Effector CD4-positive, alpha-beta T cell (primary cell): ENCODE results near the gene WDR12.
"Not testable (repeated sequence)": the region's sequence is repeated elsewhere in the genome, so short reads cannot be mapped to it uniquely, and the experiment has no call there.

Experiments
- DNase-seq: peaks from one replicate; pipeline ENCODE4 v3.0.0-alpha.2; 2020

Gene WDR12

DNA sequence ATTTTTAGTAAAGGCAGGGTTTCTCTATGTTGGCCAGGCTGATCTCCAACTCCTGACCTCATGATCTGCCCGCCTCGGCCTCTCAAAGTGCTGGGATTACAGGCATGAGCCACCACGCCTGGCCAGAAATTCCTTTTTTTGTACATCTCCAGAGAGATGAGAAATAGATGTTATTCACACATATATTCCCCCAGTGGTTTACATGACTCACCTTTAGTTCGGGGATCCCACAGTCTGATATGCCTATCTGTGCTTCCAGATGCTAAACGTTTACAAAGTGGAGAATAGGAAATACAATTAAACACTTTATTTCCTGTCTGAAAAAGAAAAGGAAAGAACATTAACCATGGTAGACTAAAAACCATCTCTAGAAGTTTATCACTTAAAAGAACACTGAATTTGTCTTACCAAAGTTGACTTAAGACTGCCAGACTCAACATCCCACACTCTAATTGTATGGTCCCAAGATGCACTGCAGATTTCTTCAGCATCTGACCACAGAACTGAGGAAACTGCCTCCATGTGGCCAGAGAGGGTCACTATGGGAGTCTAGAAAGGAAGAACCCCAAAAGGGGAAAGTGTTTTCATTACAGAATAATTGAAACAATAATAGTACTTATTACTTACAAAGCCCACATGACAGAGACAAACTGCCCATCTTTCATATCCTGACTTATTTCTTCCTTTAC lies 27.3 kb downstream of the WDR12 start:
- DNase-seq = no peak

DNA sequence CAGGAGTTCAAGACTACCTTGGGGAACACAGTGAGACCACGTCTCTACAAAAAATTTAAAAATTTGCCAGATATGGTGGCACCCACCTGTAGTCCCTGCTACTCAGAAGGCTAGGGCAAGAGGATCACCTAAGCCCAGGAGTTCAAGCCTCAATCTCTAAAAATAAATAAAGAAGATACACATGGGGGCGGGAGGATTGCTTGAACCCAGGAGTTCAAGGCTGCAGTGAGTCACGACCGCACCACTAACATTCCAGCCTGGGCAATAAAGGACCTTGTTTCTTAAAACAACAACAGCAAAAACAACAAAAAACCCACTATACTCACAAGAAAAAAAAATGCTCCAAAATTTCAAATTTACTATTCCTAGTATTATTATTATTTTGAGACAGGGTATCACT lies 29.9 kb downstream of the WDR12 start:
- DNase-seq = no peak

DNA sequence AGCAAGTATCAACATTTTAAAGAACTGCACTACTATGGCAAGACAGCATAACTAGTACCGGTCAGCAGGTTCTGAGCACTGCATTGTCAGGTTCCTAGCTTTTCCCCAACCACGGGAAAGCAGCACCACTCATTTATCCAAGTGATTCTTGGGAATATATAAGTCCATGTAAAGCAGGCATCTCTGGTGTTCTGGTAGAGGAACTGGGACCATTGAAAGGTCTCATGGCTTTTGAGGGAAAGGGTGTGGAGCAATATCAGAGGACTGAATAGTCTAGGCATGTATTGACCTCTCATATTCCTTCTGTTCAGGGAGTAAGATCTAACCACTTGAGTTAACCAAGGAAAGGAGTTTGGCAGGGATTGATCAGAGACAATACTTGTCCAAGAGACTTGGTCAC lies 33.8 kb downstream of the WDR12 start:
- no peak for DNase-seq

DNA sequence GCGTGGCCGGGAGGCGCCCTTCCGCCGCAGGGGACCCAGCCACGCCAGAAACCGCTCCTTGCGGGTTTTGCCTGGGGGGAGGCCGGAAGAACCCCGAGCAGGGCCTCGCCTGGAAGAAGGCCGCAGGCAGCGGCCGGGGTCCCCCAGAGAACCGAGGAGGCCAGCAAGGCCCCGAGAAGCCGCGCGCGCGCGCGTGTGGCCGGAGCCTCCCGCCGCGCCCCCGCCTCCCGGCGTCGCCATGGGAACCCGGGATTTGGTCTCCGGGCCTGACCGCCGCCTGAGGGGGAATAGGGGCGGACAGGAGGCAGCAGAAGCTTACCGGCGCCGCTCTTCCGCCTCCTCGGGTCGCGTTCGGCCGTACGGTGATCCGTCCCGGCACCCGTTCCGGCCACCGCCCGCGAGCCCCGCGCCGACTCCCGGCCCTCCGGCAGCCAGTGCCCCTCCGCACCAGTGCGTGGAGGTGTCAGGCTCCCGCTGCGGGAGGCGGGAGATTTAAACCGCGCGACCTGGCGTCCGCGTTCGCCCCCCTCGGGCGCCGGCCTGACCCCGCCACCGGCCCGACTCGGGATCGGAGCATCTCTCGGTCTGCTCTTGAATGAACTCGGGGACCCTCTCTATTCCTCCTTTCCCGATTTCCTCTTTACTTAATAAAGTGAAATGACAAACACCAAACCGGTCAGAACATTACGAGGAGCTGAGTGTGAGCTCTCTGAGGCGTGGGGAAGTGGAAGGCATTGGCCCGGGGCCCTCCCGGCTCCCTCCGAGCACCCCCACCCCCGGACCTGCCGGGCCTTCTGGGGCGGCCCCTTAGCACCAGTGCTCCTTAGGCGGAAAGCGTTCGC lies 40.0 kb downstream of the WDR12 start, which contains the start of gene ICA1L:
Gene ICA1L (minus strand): TSS at position 467 of the 842 bp plus-strand sequence. CDS start 42,757 bp downstream, outside the sequence.
- DNase-seq = no peak

DNA sequence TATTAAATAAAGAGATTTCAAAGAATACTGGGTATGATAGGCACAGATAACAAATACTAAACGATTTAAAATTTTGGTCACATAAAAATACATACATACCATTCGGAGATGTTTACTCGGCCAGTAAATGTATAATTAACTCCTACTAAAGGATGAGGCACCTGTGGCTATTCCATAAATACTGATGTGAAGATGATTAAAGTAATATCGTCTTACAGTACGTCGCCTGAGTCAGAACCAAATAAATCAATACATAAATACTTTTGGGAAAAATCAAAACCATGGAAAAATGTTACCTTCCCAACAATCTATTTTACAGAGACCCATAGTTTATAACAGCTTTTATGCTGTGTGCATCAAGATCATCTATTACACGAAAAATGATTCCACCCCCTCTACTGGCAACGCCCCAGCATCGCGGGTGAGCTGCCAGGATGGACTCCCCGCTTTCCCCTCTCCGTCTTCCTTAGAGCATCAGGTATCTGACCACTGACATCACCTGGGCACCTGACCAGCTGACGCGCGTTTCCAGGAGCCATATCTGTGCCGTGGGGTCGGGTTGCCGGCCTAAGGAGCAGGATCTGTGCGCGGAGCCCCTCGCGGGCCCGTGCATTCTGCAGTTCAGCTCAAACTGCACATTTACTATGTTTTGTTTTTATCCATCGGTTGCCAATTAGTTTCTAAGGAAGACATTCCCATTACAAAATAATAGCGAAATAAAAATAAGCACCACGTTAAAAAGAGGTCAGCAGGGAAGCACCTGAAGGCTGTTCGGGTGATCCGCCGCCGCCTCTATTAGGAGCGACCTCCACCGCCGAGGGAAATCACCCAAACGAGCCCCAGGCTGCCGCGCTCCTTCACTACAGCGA lies 40.8 kb downstream of the WDR12 start:
- peak; percentile 40 for DNase-seq

DNA sequence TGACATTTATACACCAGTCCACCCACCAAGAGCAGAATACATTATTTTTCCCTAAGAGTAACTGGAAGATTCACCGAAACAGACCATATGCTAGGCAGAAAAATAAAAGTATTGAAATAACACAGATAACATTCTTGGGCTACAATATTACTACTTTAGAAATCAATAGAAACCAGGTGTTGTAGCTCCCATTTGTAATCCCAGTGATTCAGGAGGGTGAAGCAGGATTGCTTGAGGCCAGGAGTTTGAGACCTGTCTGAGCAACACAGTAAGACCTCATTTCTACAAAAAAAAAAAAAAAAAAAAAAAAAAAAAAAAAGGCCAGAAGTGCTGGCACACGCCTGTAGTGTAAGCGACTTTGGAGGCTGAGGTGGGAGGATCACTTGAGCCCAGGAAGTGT lies 49.5 kb downstream of the WDR12 start:
- no peak for DNase-seq

DNA sequence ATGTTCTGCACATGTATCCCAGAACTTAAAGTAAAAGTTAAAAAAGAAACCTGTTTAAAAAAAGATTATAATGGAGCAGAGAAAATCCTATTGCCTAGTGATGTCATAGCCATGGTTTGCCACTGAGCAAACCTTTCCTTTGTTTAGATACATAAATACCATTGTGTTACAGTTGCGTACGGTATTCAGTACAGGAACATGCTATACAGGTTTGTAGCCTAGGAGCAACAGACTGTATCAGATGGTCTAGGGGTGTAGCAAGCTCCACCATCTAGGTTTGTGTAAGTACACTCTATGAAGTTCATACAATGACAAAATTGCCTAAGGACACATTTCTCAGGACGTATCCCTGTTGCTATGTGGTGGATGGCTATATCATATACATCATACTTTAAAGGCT lies 52.9 kb downstream of the WDR12 start:
- no peak for DNase-seq

DNA sequence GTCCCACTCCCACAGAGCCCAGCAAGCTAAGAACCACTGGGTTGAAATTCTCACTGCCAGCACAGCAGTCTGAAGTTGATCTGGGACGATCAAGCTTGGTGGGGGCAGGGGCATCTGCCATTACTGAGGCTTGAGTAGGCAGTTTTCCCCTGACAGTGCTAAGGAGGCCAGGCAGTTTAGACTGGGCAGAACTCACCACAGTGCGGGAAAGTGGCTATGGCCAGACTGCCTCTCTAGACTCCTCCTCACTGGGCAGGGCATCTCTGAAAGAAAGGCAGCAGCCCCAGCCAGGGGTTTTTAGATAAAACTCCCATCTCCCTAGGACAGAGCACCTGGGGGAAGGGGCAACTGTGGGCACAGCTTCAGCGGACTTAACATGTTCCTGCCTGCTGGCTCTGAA lies 62.1 kb downstream of the WDR12 start:
- DNase-seq = not testable (repeated sequence)

DNA sequence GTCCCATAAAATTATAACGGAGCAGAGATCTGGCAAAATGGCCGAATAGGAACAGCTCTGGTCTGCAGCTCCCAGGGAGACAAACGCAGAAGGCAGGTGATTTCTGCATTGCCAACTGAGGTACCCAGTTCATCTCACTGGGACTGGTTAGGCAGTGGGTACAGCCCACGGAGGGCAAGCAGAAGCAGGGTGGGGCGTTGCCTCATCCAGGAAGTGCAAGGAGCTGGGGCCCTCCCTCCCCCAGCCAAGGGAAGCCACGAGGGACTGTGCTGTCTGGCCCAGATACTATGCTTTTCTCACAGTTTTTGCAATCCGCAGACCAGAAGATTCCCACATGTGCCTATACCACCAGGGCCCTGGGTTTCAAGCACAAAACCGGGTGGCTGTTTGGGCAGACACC lies 62.7 kb downstream of the WDR12 start:
- no peak for DNase-seq

DNA sequence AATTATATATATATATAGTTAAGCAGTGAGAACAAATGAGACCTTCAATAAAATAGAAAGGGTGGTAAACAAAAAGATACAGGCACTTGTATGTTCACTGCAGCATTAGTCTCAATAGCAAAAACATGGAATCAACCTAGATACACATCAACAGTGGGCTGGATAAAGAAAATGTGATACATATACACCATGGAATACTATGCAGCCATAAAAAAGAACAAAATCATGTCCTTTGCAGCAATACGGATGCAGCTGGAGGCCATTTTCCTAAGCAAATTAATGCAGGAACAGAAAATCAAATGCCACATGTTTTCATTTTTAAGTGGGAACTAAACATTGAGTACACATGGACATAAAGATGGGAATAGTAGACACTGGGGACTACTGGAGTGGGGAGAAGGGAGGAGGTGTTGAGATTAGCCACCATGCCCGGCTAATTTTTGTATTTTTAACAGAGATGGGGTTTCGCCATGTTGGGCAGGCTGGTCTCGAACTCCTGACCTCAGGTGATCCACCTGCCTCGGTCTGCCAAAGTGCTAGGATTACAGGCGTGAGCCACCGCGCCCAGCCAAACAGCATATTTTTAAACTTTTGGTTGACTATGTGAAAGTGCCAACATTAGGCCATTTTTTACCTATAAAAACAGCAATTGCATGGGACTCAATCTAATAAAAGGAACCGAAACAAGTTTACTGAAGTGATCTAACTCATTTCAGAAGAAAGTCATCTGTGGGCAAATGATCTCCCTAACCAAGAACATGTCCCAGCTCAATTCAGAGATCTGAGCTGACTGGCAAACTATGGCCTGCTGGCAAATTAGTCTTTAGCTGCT lies 63.6 kb downstream of the WDR12 start:
- DNase-seq = no peak

DNA sequence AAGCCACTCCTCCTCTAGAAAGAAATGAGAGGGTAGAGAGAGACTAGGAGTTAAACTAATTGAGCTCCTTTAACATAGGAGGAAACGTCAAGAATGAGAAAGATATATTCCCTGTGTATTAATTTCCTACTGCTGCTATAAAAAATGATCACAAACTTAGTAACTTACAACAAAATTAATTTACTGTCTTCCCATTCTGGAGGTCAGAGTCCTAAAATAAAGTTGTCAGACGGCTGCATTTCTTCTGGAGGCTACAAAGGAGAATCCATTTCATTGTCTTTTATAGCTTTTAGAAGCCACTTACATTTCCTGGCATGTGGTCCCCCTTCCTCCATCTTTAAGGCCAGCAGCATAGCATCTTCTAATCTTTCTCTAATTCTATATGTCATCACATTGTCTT lies 66.8 kb downstream of the WDR12 start:
- DNase-seq = no peak

DNA sequence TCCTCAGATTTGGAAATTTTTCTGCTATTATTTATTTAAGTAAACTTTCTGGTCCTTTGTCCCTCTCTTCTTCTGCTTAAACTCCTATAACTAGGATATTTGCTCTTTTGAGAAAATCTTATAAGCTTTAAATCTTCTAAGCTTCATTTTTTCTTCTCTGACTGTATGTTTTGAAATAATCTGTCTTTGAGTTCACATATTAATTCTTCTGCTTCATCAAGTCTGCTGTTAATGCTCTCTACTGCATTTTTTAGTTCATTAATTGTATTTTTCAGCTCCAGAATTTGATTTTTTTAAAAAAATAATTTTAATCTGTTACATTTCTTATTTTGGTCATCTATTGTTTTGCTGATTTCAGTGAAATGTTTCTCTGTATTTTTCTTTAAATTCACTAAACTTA lies 68.8 kb downstream of the WDR12 start:
- DNase-seq = no peak

DNA sequence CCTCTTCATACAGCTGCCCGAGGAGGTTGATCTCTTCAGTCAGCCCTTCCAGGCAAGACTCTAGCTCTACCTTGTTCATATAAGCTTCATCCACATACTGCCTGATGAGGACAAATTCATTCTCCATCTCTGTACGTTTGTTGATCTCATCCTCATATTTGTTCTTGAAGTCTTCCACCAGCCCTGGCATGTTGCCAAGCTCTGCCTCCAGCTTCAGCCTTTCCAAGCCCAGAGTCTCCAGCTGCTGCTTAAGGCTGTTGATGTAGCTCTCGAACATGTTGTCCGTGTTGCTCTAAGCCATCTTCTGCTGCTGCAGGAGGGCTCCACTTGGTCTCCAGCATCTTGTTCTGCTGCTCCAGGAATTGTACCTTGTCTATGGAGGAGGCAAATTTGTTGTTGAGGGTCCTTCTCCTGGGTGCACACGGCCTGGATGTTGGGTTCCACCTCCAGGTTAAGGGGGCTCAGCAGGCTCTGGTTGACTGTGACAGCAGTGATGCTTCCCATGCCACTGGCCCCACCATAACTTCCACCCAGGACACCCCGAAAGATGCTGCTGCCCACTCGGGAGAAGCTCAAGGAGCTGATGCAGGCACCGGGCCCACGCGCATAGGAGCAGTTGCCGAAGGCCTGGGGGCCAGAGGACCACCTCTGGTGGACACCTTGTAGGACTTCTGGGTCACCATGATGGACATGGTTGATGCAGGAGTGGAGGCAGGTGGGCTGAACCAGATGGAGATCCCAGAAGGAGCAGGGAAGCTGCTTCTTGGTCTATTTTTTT lies 70.2 kb downstream of the WDR12 start:
- no peak for DNase-seq

DNA sequence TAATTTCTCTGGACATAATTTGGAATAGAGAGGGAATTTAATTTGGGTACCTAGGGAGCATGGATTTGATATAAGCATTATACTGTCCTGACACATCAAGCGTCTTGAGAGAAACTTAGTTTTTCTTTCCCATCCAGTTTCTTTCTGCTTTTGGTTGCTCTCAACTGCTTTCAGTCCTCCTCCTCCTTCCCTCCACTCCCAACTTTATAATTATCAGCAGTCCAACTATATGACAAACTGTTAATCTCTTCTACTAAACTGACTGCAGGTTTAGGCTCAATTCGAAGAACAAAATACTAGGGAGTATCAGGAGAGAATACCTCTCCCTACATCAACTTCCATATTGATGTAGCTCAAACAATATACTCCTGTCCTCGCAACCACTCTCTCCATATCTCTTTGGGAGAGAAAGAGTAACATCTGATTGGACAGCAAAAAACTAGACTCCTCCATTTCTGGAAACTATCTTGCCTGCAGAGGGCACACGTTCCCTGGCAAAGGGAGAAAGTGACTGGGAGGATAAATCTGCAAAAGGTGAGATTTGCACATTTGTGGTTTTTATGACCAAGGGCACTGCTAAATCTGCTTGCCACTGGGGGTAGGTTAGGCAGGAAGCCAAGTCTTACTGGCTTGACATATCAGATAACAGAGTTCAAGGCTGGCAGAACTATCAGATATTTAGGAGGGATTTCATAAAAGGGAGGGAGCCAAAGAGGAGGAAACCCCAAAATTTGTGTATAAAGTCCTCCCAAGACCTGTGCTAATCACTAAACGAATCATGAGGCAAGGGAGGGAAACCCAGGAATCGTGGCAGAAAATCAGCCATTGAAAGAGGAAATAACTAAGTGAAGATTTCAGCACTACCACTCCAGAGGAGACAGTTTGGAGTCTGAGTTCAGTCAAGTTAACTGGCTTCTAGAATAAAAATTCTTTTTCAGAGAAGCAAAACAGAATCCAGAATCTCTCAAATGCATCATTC lies 79.9 kb downstream of the WDR12 start:
- no peak for DNase-seq

DNA sequence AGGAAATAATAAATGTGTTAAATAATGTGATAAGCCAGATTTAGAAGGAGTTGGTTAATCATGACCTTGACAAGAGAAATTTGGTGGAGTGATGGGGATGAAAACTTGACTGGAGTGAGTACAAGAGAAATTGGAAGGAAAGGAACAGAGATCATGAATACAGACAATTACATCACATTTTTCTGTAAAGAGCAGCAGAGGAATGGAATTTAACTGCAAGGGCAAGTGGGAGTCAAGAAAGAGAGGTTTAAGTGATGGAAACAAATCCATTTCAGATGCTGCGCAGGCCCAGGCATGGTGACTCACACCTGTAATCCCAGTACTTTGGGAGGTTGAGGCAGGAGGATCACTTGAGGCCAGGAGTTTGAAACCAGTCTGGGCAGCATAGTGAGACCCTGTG lies 86.6 kb downstream of the WDR12 start:
- no peak for DNase-seq
